Keratinocyte (primary cell): ENCODE results near the gene KCNQ2.
"Not testable (repeated sequence)": the region's sequence is repeated elsewhere in the genome, so short reads cannot be mapped to it uniquely, and the experiment has no call there.

Experiments
- EZH2 ChIP-seq: IDR thresholded peaks from one replicate; pipeline ENCODE4 v1.6.1; 2012; ENCODE audit warnings: inconsistent platforms, mild to moderate bottlenecking, low read length, moderate library complexity
- TF ChIP-seq, protein P1 (sequence below), 3 experiments: IDR thresholded peaks in 1 of 3; conservative IDR thresholded peaks in 1 of 3; optimal IDR thresholded peaks in 1 of 3; 2 replicates in 2 of 3; 3 replicates in 1 of 3; pipeline versions ENCODE3 to v1.5.1; 2011; ENCODE audit warnings: low read length in 3 of 3, mild to moderate bottlenecking in 3 of 3, moderate library complexity in 2 of 3, control low read depth in 1 of 3, inconsistent platforms in 1 of 3; ENCODE audit not compliant: insufficient read depth in 2 of 3; ENCODE audit errors: extremely low read depth in 1 of 3

DNA sequence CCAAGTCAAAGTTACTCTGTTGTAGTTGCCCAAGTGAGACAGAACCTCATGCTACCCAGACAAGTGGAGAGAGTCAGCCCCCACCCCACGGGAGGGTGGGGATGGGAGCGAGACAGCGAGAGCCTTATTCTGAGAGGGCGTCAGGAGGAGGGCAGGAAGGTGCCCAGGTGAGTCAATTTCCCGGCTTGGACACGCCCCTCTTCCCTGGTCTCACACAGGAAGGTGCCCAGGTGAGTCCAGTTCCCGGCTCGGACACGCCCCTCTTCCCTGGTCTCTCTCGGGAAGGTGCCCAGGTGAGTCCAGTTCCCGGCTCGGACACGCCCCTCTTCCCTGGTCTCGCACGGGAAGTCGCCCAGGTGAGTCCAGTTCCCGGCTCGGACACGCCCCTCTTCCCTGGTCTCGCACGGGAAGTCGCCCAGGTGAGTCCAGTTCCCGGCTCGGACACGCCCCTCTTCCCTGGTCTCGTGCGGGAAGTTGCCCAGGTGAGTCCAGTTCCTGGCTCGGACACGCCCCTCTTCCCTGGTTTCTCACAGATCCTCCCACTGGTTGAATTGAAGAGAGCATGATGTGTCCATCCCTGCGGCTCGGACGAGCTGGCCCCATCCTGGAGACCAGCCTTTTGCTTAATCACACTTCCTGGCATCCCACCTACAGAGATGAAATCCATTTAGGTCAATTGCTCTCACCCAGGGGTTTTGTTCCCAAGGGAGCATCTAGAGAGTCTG lies 7.4 kb upstream of the KCNQ2 start:
- TF ChIP-seq, protein P1, sequence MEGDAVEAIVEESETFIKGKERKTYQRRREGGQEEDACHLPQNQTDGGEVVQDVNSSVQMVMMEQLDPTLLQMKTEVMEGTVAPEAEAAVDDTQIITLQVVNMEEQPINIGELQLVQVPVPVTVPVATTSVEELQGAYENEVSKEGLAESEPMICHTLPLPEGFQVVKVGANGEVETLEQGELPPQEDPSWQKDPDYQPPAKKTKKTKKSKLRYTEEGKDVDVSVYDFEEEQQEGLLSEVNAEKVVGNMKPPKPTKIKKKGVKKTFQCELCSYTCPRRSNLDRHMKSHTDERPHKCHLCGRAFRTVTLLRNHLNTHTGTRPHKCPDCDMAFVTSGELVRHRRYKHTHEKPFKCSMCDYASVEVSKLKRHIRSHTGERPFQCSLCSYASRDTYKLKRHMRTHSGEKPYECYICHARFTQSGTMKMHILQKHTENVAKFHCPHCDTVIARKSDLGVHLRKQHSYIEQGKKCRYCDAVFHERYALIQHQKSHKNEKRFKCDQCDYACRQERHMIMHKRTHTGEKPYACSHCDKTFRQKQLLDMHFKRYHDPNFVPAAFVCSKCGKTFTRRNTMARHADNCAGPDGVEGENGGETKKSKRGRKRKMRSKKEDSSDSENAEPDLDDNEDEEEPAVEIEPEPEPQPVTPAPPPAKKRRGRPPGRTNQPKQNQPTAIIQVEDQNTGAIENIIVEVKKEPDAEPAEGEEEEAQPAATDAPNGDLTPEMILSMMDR (optimal IDR thresholded peaks at IDR 0.05 in 1 of 3, IDR thresholded peaks at IDR 0.05 in 1 of 3, conservative IDR thresholded peaks at IDR 0.05 in 1 of 3; ENCODE audit: extremely low read depth in 1 of 3, insufficient read depth in 2 of 3, low read length in 3 of 3), result not testable (repeated sequence)
- TF ChIP-seq EZH2, result not testable (repeated sequence)
